GM12872 (cell line): Measurements from ENCODE around the gene VCL.

Experiments used
- CTCF ChIP-seq: IDR thresholded peaks from 3 replicates; pipeline ENCODE4 v1.5.1; 2011; ENCODE audit warnings: low read depth, mild to moderate bottlenecking, low read length, moderate library complexity; ENCODE audit not compliant: insufficient read depth

The VCL gene

GRCh38 chr10:74109452-74109851, 111.5 kb downstream of the VCL start:
- no peak for TF ChIP-seq CTCF

- no peak for TF ChIP-seq CTCF
Observed at GRCh38 chr10:74110120-74110519, 112.2 kb downstream of the VCL start.

- no peak for TF ChIP-seq CTCF
Observed at GRCh38 chr10:74111799-74112198, 113.9 kb downstream of the VCL start.

- TF ChIP-seq CTCF = no peak
Observed at GRCh38 chr10:74113546-74113945, 115.6 kb downstream of the VCL start.

- no peak for TF ChIP-seq CTCF
Observed at GRCh38 chr10:74114041-74114448, 116.1 kb downstream of the VCL start.

GRCh38 chr10:74117738-74118137, 119.8 kb downstream of the VCL start:
- TF ChIP-seq CTCF = no peak

GRCh38 chr10:74118804-74119203, 120.9 kb downstream of the VCL start:
- TF ChIP-seq CTCF = no peak

GRCh38 chr10:74120911-74121310, 123.0 kb downstream of the VCL start:
- TF ChIP-seq CTCF = no peak
